Activated T-cell treated with anti-CD3 and anti-CD28 coated beads, Interleukin-2, amount 50 U/mL, for 48 hours (primary cell): Measurements from ENCODE around the gene ZNF366.

Source experiments
- DNase-seq, 2 experiments: peaks; one replicate each; pipeline ENCODE4 v3.0.0-alpha.2; 2020

ZNF366 gene

DNA sequence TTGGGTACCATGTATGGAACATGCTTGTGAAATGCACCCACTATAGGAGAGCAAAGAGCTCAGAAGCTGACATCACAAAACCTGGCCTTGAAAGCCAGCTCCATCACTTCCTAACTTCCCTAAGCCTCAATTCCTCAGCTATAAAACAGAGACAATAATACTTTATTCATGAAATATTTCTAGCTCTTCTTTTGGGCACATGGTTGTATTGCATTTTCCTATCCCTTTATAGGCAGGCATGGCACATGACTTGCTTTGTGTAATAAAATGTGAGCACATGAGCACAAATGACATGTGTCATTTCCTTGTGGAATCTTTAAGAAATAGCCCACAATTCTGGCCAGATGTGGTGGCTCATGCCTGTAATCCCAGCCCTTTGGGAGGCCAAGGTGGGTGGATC lies 18.5 kb downstream of the ZNF366 start:
- no peak for DNase-seq

DNA sequence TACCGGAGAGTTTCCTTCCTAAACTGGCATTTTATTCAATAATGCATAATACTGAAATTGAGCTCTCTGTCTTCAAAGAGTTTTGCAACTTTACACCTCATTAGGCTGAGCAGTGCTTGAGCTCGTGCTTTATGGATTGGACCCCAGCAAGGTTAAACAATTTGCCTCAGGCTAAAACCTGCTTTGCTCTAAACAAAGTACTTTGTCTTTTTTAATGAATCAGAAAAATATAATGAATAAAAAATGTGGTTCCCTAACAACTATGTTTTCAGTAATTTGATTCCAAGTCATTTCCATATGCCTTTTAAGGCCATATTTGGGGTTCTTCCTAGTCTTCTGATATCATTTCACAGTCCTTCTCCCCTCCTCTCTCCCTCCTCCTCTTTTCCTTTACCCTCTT lies 20.0 kb downstream of the ZNF366 start:
- no peak for DNase-seq

DNA sequence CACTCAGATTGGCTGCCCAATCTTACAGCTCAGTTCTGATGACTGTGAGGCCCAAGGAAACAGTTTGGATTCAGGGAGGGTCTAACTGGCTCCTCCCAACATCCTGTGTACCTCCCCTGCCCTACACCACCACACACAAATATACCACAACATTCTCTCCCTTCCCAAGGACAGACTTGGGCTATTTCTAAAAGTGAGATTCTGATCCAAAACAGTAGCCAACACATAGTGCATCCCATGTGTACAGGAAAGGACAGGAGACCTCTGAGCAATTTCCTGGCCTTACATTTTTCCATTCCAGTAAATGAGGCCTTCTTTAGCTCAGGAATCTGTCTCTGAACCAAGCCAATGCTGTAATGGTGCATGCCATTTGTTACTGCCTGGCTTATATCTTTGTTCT lies 20.8 kb downstream of the ZNF366 start:
- no peak for DNase-seq

DNA sequence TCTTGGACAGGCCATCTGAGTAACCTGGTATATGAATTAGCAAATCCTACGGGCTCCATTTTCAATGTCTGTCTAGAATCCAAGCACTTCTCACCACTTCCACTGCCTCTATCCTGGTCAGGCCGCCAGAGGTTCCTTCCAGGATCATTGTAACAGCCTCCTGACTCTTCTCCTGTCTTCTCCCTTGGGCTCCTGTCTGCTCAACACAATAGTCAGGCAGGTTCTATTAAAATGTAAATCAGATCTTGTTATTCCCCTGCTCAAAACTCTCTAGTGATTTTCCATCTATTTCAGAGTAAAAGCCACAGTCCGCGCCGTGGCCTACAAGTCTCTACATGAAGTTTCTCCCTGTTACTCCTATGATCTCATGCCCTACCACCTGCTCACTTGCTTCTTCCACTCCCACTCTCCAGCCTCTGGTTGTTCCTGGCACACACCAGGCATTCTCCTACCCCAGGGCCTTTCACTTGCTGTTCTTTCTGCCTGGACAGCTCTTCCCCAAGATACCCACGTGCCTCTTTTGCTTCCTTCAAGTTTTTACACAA lies 21.7 kb downstream of the ZNF366 start:
- no peak for DNase-seq

DNA sequence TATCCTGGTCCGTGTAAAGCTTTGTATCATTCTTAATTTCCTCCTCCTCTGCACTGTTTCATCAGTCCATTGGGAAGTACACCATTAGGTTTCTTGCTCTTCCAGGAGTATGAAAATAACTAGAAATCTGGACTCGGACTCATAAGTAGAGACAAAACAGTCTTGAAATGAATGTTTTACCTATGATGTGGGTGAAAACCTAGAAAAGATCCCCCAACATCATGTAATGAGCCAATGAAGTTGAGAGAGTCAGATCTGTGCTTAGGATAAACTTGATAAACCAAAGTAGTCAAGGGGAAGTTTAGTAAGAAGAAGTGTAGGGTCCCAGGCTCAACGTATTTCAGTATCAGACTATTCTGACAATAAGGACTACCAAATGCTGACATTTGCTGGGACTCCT lies 25.2 kb downstream of the ZNF366 start:
- no peak for DNase-seq

DNA sequence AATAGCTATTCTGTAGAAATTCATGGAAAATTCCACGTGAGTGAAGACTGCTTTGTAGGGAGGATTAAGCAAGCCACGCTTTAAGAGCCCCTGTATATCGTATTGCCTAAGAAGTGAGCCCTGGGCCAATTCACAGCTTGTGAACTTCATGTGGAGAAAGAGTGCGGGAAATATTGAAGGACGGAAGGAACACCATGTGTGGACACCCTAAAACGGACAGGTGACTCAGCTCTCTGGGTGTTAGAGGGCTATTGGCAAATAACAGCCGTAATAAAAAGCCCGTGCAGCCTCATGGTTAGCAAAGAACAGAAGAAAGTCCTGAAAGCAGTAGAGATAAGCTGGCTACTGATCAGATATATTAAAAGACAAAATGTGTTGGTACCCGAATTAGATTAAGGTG lies 26.4 kb downstream of the ZNF366 start:
- DNase-seq = no peak

DNA sequence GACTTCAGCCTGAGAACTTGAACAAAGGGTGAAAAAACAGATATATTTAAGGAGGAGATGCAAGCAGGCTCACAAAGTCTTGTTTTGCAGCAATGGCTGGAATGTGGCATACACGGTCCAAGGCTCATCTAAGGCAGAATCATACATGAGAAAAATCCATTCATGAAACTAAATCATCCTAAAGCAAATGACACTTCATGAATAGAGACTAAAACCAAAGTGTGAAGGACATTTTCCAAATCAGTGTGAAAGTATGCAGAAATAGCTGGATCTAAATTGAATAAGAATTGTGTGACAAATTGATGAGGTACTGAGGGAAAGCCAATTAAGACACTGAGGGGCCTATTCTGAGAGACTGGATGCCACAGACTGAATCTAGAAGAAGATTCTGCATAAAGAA lies 27.3 kb downstream of the ZNF366 start:
- DNase-seq = no peak

DNA sequence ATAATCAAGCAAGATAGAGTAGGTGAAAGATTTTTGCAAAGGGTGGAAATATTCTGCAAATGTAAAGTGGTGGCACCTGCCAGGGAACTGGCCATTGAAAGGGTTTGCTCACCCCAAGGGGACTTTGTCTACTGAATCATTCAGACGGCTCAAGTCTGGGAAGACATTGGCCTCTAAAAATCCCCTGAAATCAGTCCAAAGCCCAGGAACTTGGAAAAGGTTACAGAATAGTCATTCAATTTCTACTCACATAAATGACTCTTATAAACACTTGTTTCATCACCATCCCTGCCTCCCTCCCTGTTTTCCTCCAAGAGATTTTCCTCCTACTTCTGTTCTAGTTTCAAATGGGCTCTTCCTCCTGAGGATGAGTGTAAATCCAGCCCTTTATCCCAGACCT lies 28.5 kb downstream of the ZNF366 start:
- no peak for DNase-seq

DNA sequence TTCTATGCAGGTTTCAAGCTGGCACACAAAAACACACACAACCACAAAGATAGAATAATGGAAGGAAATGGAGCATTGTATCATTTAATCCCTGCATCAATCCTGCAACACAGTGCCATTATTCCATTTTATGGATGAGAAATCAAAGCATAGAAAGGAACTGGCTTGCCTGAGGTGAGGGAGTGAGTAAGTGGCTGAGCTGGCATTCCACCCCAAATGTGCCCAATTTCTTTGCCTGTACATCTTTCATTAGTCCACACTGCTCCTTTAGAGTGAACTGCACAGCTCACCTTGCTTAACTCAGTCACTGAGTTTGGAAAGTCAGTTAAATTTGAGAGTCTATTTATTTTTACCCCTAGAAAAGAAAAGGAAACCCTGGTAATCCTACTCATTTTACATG lies 28.9 kb downstream of the ZNF366 start:
- DNase-seq = no peak

DNA sequence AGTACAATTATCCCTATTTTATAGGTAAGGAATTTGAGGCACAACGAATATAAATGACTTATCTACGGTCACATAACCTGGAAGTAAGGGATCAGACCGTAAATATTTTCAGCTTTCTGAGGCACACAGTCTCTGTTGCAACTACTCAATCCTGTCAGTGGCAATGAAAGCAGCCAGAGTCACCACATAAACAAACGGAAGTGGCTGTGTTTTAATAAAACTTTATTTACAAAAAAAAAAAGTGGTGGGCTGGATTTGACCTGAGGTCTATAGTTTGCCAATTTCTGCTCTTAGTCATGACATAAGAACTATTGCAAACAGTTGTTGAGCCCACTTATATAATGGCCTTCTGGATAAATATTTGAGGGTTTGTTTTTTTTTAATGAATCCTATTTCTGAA lies 29.6 kb downstream of the ZNF366 start:
- no peak for DNase-seq

DNA sequence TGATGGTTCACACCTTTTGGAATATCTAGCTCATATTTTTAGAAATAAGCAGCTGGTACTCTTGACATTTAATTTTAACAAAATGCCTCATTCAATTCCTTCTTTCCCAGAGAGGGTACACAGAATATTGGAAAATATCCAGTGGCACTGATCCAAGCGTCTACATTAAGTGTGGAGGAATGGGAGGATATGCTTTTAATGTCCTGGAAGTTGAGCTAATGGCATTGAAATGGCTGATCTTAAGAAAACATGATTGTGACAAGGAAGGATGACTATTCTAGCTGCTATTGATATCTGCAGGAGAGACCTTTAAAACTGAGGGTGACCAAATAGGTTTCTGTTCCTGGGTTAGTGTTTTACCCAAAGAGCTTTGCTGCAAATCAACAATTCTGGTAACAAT lies 30.0 kb downstream of the ZNF366 start:
- no peak for DNase-seq

DNA sequence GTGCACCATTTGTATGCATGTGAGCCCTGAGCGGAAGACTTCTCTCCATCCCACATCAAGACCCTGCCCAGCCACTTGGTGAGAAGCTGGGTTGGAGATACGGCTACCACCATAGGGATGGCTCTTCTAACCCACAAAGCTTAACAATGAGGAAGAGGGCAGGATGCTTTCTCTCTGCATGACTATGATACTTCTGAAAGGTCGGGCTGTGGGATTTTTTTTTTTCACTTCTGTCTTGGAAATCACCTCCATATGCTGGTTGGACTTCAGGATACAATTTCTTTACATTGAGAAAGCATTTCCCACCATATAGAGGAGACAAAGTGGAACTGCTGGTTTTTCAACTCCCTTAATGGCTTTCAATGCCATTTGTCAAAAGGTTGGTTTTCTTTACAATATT lies 30.5 kb downstream of the ZNF366 start:
- DNase-seq = no peak

DNA sequence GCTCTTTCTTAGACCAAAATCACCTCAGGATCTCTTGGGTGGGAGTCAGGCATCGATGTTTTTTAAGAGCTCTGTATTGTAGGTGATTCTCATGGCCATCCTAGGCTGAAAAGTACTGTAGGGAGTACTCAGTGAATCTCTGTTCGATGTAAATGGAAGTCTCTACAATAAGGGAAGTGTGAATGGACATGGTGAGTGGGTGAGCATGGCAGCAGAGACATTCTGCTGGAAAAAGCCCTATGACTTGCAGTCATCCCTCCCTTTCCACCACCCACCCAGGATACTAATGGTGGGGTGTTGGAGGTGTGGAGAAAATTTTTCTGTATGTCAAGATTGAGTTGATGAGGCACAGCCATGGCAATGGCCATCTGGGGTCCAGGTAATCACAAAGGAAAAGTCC lies 30.9 kb downstream of the ZNF366 start:
- no peak for DNase-seq

DNA sequence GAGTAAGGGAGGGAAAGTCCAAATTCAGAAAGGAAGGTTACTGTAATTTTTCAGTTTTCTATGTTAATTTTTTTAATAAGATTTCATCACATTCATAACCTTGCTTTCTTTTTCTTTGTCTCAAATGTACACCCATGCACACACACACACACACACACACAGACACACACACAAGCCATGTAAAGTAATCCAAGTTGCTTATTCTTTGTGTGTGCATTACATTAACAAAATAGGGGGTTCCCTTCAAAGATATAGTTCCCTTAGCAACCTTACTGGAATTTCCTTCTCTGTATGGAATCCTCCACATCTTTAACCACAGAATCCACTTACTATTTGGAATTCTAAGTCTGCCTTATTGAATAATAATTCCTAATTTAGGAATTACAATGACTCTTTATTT lies 32.7 kb downstream of the ZNF366 start:
- DNase-seq = no peak

DNA sequence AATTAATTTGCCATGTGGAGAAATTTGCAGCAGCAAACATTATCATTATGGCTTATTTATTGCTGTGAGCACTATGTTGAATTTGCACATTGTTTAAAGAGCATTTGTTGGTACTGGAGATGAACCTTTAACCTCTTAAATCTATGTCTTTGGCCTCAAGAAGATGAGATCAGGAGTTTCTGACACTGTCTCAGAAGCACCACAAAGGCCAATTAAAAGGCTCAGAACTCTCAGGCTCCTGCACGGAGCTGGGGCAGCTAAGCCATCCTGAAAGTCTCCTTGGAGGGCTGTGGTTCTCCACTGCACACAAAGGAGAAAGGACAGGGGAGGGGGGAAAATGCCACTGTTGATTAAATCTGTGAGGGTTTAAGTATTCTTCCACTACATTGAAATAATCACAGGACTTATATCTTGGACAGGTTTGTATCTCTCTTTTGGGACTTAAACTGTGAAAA lies 33.1 kb downstream of the ZNF366 start:
- no peak for DNase-seq

DNA sequence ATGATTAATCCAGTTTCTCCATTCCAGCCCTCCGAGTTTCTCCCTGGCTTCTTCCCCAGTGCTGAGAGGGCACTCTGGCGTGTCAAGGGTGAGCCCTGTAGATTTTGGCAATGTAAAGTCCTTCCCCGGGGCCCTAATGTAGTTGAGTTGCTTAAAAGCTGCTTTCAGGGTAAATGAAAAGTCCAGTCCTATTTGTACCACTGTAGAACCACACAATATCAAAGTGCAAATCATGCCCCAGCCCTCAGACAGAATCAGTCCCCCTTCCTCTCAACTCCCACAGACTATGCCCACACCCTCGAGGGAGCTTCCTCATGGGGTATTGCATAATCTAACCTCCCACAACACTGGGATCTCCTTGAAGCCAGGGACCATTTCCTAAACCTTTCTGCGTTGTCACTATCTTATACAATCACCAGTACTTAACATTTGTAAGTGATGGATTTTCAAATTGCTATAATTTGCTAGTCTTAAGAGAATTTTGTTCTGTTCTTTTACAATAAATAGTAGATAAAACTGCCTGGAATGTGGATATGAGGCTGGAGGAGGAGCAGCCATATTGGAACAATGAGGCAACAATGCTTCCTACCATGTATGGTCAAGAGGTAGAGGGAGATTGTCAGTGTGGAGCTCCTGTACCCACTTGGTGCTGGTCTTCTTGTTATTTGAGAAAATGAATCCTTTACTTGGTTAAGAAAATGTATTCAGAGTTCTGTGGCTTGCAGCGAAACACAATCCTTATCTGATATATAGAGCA lies 34.4 kb downstream of the ZNF366 start:
- no peak for DNase-seq

DNA sequence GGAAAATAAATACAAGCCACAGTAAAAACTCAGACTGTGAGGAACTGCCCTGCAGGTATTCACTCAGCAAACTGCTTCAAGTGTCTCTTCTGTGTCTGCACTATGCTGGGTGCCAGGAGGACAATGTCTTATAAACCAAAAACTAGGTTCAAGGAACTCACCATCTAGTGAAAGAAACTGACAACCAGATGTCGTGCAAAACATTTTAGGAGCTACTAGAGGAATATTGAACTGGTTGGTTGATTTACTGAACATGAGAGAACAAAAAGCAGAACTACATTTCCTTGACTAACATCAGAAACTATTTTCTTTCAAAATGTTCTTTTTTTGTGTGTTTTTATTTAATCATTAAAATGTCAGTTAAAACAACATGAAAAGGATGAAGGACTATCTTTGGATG lies 35.2 kb downstream of the ZNF366 start:
- DNase-seq = no peak

DNA sequence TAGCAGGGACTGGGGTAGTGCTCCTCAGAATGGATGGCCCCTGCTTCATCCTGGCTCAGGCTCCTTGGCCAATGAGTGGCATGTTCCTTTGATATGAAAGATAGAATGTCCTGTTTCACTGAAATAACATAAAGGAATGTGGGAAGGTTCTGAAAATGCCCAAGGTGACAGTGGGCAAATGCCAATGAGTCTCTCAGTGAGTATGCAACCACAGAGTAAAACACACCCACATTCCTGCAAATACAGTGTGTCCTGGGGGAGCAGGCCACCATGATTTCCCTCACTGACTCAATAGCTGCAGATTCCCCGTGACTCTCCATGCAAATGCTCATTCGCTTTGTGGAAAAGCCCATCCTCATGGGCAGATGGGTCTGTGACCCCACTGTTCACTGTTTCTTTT lies 36.4 kb downstream of the ZNF366 start:
- no peak for DNase-seq

DNA sequence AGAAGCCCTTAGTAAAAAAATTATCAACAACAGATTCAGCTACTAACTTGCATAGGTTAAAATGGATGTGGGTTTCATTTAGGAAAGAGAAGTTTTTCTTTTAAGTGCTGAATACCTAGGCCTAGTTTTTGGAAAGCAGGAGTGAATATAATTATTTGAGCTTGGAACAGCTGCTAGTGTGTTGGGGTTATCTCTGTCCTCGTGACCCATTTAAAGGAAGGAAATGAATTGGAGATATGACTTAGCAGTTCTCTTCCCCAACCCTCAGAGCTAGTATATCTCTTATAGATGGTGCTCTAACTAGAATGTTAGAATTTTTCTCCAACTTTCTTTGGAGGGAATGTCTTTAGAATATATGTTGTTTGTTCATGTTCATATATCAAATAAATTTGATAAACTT lies 38.6 kb downstream of the ZNF366 start:
- DNase-seq = no peak

DNA sequence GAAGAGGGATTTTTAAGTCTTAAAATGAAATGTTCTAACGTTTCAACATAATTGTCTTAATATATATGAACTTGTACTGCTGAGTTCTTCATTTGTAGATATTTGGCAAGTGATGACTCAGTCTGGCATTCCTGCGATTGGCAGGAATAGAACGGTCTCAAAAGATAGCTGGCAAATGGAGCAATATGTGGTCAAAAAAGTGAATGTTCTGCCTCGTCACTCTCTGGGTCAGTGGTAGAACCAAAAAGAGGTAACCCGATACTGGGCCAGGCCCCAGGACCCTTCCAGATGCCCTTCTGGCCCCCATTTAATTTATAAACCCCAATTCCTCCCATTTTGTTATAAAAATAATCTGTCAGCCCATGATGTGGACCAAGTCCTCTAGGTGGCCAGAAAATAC lies 39.2 kb downstream of the ZNF366 start:
- DNase-seq = no peak

DNA sequence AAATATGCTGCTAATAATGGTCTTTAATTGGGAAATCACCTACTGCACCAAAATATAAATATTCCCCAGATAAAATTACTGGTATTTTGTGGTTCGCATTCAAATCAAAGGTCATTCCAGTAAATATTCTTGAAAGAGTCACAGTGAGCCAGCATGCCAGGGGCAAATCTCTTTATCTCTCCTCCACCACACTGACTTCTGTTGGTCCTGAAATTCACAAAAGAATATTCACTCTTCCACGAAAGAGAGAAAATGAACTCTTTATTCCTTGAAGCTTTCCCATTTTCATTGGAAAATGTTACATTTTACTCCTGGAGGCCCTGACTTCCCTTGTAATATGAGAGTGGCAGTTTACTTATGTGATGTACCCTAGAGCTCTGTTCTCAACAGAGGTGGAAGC lies 39.7 kb downstream of the ZNF366 start:
- no peak for DNase-seq

DNA sequence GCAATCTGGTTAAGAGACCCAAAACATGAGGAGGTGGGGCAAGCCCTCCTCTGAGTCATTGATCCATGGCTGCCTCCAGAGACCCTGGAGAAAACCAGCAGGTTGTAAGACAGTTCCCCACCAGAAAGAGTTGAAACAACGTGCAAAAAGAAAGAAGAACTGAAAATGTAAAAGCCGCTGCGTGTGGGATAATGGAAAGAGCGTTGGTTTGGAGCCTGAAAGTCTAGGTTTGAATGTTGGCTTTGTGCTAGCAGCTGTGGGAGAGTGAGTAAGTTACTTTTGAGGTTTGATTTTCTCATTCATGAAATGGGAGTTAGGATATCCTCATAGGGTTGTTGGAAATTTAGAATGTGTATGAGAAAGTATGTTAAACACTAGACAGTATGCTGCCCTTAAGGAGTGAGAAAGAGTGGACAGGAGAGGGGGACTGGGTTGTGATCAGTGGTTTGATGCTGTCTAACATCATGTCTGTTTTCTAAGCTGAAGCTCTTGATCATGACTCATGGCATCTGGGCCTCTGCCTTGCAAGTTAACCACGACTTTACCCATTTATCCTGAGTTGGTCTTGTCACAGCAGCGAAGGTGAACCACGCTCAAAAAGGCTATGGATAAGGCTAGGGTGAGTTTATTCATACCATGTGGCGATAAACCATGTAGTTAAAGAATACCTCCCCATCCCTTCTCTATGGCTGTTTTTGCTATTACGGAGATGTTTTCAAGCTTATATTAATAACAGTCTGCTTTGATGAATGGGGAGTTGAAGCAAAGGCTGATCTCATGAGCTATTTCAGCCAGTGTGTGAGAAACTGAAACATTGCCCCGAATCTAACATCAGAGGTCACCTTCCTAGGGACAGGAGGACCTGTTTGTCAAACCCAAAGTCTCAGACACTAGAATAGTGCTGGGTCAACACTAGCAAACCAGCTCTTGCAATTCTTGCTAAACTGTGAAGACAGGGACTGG lies 41.3 kb downstream of the ZNF366 start:
- peak; percentile 24 to 31 for DNase-seq

DNA sequence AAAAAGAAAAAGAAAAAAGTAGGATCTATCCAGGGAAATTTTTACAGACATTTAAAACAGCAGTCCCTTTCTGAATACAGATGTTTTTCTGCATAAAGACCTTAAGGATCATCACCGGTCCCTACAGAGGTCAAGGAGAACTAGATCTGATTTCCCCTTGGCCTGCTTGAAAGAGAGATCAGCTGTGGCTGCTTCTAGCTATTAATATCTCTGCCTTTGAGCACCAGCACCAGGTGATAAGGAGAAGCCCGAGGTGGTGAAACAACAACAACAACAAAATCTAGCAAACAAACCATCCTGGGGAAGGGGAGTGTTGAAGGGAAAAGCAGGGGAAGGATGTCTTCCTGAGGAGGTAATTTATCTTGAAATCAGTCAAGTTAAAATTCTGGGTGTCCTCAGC lies 42.1 kb downstream of the ZNF366 start:
- no peak for DNase-seq

DNA sequence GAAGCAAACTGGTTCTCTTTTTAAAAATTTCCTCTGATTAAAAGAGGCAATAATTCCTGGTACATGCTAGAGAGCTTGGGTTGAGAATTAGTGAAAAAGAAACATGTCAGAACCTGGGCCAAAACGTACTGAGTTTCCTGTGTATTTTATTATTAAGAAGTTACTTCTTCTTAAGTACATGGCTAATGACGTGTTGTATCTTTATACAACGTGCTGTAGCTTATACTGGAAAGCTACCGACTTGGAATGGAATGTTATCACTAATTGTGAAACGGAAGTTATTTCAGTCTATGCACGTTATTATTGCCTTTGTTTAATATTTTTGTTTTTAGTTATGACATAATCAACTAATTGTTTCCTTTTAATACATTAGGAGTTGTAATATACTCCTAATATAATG lies 43.1 kb downstream of the ZNF366 start:
- no peak for DNase-seq
